OCI-LY7 (cell line): ENCODE measurements around the gene NUDT3. TPM values are rescaled to one million over a fixed set of nuclear protein-coding genes. Genes with fewer than 3 reads are reported as not detected.

Experiments
- BruUV-seq: library from RNA; stranded (reverse); fragments of 400-500 nt; replicated peaks from 2 replicates; lab custom pipeline; 2021; lab: Mats Ljungman, UMichigan
- CTCF ChIA-PET: fragments of 300-600 bp; sonication (Branson Sonifier 250); formaldehyde crosslinking; loops from one replicate; lab custom pipeline; 2022; ENCODE audit warnings: antibody characterized with exemption; ENCODE audit not compliant: unreplicated experiment; lab: Charles Lee
- POLR2A ChIA-PET: fragments of 300-600 bp; sonication (Branson Sonifier 250); formaldehyde crosslinking; loops from one replicate; lab custom pipeline; 2022; ENCODE audit warnings: antibody characterized with exemption; lab: Charles Lee
- DNase-seq: peaks from one replicate; pipeline ENCODE4 v3.0.0-alpha.2; 2015; ENCODE audit warnings: low spot score
- H2AFZ ChIP-seq: fragments of 200-600 bp; sonication (generic), shearing (Covaris generic); 2 replicates; pipeline ENCODE4 v1.6.1; 2014; ENCODE audit warnings: mild to moderate bottlenecking, antibody characterized with exemption, low read length, moderate library complexity
- H3K27ac ChIP-seq: fragments of 200-600 bp; sonication (generic); 2 replicates; pipeline ENCODE4 v1.5.1; 2014; ENCODE audit warnings: mixed run types, low read depth, mild to moderate bottlenecking, moderate library complexity, low read length, inconsistent platforms; ENCODE audit not compliant: poor library complexity, severe bottlenecking
- H3K36me3 ChIP-seq: fragments of 200-600 bp; sonication (generic); 2 replicates; pipeline ENCODE4 v1.6.1; 2014; ENCODE audit warnings: mild to moderate bottlenecking, antibody characterized with exemption, low read length, moderate library complexity, mixed read lengths; ENCODE audit not compliant: insufficient read depth
- H3K4me1 ChIP-seq: fragments of 200-600 bp; sonication (generic); 2 replicates; pipeline ENCODE4 v1.5.1; 2014; ENCODE audit warnings: mild to moderate bottlenecking, low read length; ENCODE audit not compliant: insufficient read depth, poor library complexity, severe bottlenecking
- H3K4me2 ChIP-seq: fragments of 200-600 bp; sonication (generic); 2 replicates; pipeline ENCODE4 v1.6.1; 2014; ENCODE audit warnings: mild to moderate bottlenecking, low read length
- H3K4me3 ChIP-seq: fragments of 200-600 bp; sonication (generic); 2 replicates; pipeline ENCODE4 v1.5.1; 2014; ENCODE audit warnings: mild to moderate bottlenecking, low read depth, low read length; ENCODE audit not compliant: poor library complexity, severe bottlenecking
- H3K79me2 ChIP-seq: fragments of 200-600 bp; sonication (generic); 2 replicates; pipeline ENCODE4 v1.6.1; 2016; ENCODE audit warnings: low read depth, mild to moderate bottlenecking, low read length, moderate library complexity, mixed read lengths; ENCODE audit not compliant: insufficient read depth
- H3K9me2 ChIP-seq: fragments of 200-600 bp; sonication (generic); 2 replicates; pipeline ENCODE4 v1.6.1; 2016; ENCODE audit warnings: mild to moderate bottlenecking, low read length, mixed read lengths; ENCODE audit not compliant: insufficient read depth
- H3K9me3 ChIP-seq: fragments of 200-600 bp; sonication (generic); 2 replicates; pipeline ENCODE4 v1.6.1; 2014; ENCODE audit warnings: mild to moderate bottlenecking, mixed run types, low read length, mixed read lengths
- H4K20me1 ChIP-seq: fragments of 200-600 bp; sonication (generic); 2 replicates; pipeline ENCODE4 v1.6.1; 2014; ENCODE audit warnings: mild to moderate bottlenecking, antibody characterized with exemption, low read length, moderate library complexity, mixed read lengths; ENCODE audit not compliant: insufficient read depth
- CTCF ChIP-seq: fragments of 200-600 bp; sonication (generic); conservative IDR thresholded peaks from 2 replicates; pipeline ENCODE4 v1.5.1; 2014; ENCODE audit warnings: mild to moderate bottlenecking, antibody characterized with exemption, low read length, moderate library complexity, mixed read lengths
- EZH2phosphoT487 ChIP-seq: fragments of 200-600 bp; sonication (generic); IDR thresholded peaks from 2 replicates; pipeline ENCODE4 v1.6.1; 2018; ENCODE audit warnings: low read depth, borderline replicate concordance, mild to moderate bottlenecking, mixed run types, antibody characterized with exemption, low read length, moderate library complexity, mixed read lengths
- intact Hi-C: fragments of 100-400 bp; cut with micrococcal nuclease; formaldehyde crosslinking; loops from one replicate; pipeline ENCODE4 v1.10.0; 2022; ENCODE audit not compliant: unreplicated experiment
- total RNA-seq, 2 experiments: library from RNA; depleted of rRNA in 1 of 2; stranded (reverse); fragments of >200 nt in 1 of 2; shearing (Covaris generic) in 1 of 2; gene quantifications; 2 replicates each; pipeline ENCODE4 v1.2.3, GENCODE V29; 2014 to 2022

Gene NUDT3
- total RNA-seq, 2 experiments from 2014 or later: 30.7 to 43.0 TPM

- H3K9me2 ChIP-seq: no peaks in the 10 kb centered on the region
- peak overlapping the region; percentile 76 for H3K27ac ChIP-seq
- BruUV-seq: TSS peak; percentile 46
- intact Hi-C loops: no loop called here
- peak; percentile 36 for DNase-seq
- POLR2A ChIA-PET: interaction anchor here (0.6 to 1.6 kb wide), 6 partner anchors 52 to 239 kb away, joined by 3 to 8 read pairs (median 4); partner anchors contain the start of gene HMGA1
- H3K4me2 ChIP-seq: peak overlapping the region; percentile 94
- peak overlapping the region; percentile 66; the same call in 1 of the 2 replicates for H2AFZ ChIP-seq
- H3K9me3 ChIP-seq: no peaks in the 10 kb centered on the region
- peak overlapping the region; percentile 85 for H3K4me3 ChIP-seq
- TF ChIP-seq EZH2phosphoT487 (no peak), CTCF (0 out of 2 replicates have a peak, but pooled peaks have one; percentile 12)
- CTCF ChIA-PET: interaction anchor here (0.6 kb wide), 1 partner anchor 1733 kb away, joined by 23 read pairs; no protein-coding TSS in a partner anchor
- H3K36me3 ChIP-seq: peaks cover 16% of the 10 kb centered on the region
- H3K4me1 ChIP-seq: peaks cover 30% of the 10 kb centered on the region
- H3K79me2 ChIP-seq: peaks cover 72% of the 10 kb centered on the region
- peaks cover 16% of the 10 kb centered on the region; the same call in 1 of the 2 replicates for H4K20me1 ChIP-seq
Observed at GRCh38 chr6:34390531-34391472, 1.7 kb downstream of the NUDT3 start.

- CTCF ChIA-PET: no interaction called here
- peaks cover 16% of the 10 kb centered on the region for H4K20me1 ChIP-seq
- no peak for DNase-seq
Observed at GRCh38 chr6:34389034-34389433, 3.4 kb downstream of the NUDT3 start.

More at GRCh38 chr6:34389034-34389433, 3.4 kb downstream of the NUDT3 start:
- POLR2A ChIA-PET: interaction anchor here (0.6 to 1.1 kb wide), 2 partner anchors 35 to 63 kb away, joined by 3 to 4 read pairs; no protein-coding TSS in a partner anchor
- Histone ChIP-seq H3K4me2 (no peak overlapping the region), H3K79me2 (peaks cover 90% of the 10 kb centered on the region), H3K9me2 (no peaks in the 10 kb centered on the region), H3K27ac (no peak overlapping the region), H3K4me1 (peaks cover 25% of the 10 kb centered on the region), H3K9me3 (no peaks in the 10 kb centered on the region), H2AFZ (no peak overlapping the region), H3K36me3 (peaks cover 17% of the 10 kb centered on the region), H3K4me3 (no peak overlapping the region)
- intact Hi-C loops: no loop called here
- TSS peak; percentile 20 for BruUV-seq
- no peak for TF ChIP-seq EZH2phosphoT487
- no peak for TF ChIP-seq CTCF
